SH-SY5Y (cell line): ENCODE measurements around the gene KRT82.

Experiments
- GATA2 ChIP-seq: IDR thresholded peaks from 2 replicates; pipeline ENCODE4 v1.6.1; 2011; ENCODE audit warnings: mild to moderate bottlenecking, low read depth, low read length
- GATA3 ChIP-seq: IDR thresholded peaks from 2 replicates; pipeline ENCODE4 v1.6.1; 2011; ENCODE audit warnings: low read depth, mild to moderate bottlenecking, low read length, moderate library complexity

DNA sequence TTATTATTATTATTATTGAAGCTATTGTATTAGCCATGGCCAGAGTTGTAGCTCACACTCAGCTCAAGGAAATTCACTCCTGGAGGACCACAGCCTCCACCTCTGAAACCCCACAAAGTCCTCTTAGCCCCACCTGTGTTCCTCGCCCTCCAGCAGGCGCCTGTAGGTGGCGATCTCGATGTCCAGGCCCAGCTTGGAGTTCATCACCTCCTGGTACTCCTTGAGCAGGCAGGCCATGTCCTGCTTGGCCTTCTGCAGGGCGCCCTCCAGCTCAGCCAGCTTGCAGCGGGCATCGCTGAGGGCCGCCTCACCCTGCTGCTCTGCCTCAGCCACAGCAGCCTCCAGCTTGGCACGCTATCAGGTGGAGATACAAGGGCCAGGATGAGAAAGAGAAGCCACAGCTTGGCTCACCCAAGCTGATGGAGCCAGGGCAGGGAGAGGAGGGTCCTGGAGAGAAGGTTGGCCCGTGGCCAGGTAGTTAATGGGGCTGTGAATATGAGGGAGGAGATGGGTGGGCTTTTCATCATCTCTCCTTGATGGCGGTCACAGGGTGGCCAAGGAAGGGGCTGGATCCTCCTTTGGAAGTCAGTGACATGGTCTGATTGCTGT is 43.9 kb downstream of the KRT82 start:
- TF ChIP-seq GATA3 (no peak), GATA2 (no peak)
